HEK293 (cell line): ENCODE measurements around the gene FUBP3.

Source experiments
- HOXC10 ChIP-seq: sonication (generic); formaldehyde crosslinking; IDR thresholded peaks from 2 replicates; pipeline ENCODE4 v1.8.1; 2023; ENCODE audit warnings: mild to moderate bottlenecking, missing genetic modification reagents
- SCRT1 ChIP-seq: fragments of 450-650 bp; formaldehyde crosslinking; IDR thresholded peaks from 2 replicates; pipeline ENCODE4 v1.5.1; 2016; ENCODE audit warnings: missing biosample characterization, missing genetic modification characterization, borderline replicate concordance
- ZNF239 ChIP-seq: fragments of 450-650 bp; formaldehyde crosslinking; IDR thresholded peaks from 2 replicates; pipeline ENCODE4 v1.5.1; 2016; ENCODE audit warnings: missing biosample characterization, missing genetic modification characterization
- ZNF341 ChIP-seq: fragments of 450-650 bp; formaldehyde crosslinking; IDR thresholded peaks from 2 replicates; pipeline ENCODE4; 2016; ENCODE audit warnings: low read depth, missing biosample characterization, missing genetic modification characterization
- ZNF837 ChIP-seq: fragments of 450-650 bp; formaldehyde crosslinking; IDR thresholded peaks from 2 replicates; pipeline ENCODE4 v1.5.1; 2016; ENCODE audit warnings: missing biosample characterization, missing genetic modification characterization
- TF ChIP-seq, protein P1 (sequence below): fragments of 450-650 bp; formaldehyde crosslinking; IDR thresholded peaks from 2 replicates; pipeline ENCODE4 v1.5.1; 2017; ENCODE audit warnings: missing biosample characterization, missing genetic modification characterization
- TF ChIP-seq, protein P2 (sequence below): fragments of 450-650 bp; formaldehyde crosslinking; IDR thresholded peaks from 2 replicates; pipeline ENCODE4 v1.5.1; 2016; ENCODE audit warnings: missing biosample characterization, missing genetic modification characterization
- TF ChIP-seq, protein P3 (sequence below): fragments of 450-650 bp; formaldehyde crosslinking; IDR thresholded peaks from 2 replicates; pipeline ENCODE4 v1.5.1; 2016; ENCODE audit warnings: missing biosample characterization, missing genetic modification characterization, low read depth
- TF ChIP-seq, protein P4 (sequence below): fragments of 450-650 bp; formaldehyde crosslinking; IDR thresholded peaks from 2 replicates; pipeline ENCODE4 v1.5.1; 2016; ENCODE audit warnings: missing biosample characterization, missing genetic modification characterization
- TF ChIP-seq, protein P5 (sequence below): fragments of 450-650 bp; formaldehyde crosslinking; IDR thresholded peaks from 2 replicates; pipeline ENCODE4 v1.5.1; 2016; ENCODE audit warnings: missing biosample characterization, missing genetic modification characterization

DNA sequence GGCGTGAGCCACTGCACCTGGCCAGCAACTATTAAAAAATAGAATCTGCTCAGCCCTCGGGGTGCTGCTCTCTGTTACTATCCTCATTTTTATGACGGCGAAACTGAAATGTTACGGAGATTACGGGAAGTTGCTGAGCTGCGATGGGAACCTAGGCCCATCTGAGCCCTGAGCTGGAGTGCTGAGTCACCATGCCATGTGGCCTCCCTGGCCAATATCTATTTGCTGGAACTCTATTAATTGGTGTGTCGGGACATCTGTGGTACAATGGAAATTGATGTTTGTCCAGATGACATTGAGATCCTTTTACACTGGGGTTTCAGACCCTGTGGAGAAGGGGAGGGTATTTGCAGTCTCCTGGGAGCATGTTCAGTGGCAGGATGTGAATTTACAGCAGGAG, 93.1 kb downstream of the FUBP3 start:
- TF ChIP-seq, protein P1, sequence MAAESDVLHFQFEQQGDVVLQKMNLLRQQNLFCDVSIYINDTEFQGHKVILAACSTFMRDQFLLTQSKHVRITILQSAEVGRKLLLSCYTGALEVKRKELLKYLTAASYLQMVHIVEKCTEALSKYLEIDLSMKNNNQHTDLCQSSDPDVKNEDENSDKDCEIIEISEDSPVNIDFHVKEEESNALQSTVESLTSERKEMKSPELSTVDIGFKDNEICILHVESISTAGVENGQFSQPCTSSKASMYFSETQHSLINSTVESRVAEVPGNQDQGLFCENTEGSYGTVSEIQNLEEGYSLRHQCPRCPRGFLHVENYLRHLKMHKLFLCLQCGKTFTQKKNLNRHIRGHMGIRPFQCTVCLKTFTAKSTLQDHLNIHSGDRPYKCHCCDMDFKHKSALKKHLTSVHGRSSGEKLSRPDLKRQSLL, result no peak
- TF ChIP-seq, protein P2, sequence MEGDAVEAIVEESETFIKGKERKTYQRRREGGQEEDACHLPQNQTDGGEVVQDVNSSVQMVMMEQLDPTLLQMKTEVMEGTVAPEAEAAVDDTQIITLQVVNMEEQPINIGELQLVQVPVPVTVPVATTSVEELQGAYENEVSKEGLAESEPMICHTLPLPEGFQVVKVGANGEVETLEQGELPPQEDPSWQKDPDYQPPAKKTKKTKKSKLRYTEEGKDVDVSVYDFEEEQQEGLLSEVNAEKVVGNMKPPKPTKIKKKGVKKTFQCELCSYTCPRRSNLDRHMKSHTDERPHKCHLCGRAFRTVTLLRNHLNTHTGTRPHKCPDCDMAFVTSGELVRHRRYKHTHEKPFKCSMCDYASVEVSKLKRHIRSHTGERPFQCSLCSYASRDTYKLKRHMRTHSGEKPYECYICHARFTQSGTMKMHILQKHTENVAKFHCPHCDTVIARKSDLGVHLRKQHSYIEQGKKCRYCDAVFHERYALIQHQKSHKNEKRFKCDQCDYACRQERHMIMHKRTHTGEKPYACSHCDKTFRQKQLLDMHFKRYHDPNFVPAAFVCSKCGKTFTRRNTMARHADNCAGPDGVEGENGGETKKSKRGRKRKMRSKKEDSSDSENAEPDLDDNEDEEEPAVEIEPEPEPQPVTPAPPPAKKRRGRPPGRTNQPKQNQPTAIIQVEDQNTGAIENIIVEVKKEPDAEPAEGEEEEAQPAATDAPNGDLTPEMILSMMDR (tag by site-specific recombination), result no peak
- TF ChIP-seq ZNF239 (tag by site-specific recombination) (no peak), ZNF341 (tag by site-specific recombination) (no peak), HOXC10 (no peak), SCRT1 (tag by site-specific recombination) (no peak), ZNF837 (tag by site-specific recombination) (no peak)
- TF ChIP-seq, protein P3, sequence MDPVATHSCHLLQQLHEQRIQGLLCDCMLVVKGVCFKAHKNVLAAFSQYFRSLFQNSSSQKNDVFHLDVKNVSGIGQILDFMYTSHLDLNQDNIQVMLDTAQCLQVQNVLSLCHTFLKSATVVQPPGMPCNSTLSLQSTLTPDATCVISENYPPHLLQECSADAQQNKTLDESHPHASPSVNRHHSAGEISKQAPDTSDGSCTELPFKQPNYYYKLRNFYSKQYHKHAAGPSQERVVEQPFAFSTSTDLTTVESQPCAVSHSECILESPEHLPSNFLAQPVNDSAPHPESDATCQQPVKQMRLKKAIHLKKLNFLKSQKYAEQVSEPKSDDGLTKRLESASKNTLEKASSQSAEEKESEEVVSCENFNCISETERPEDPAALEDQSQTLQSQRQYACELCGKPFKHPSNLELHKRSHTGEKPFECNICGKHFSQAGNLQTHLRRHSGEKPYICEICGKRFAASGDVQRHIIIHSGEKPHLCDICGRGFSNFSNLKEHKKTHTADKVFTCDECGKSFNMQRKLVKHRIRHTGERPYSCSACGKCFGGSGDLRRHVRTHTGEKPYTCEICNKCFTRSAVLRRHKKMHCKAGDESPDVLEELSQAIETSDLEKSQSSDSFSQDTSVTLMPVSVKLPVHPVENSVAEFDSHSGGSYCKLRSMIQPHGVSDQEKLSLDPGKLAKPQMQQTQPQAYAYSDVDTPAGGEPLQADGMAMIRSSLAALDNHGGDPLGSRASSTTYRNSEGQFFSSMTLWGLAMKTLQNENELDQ (tag by site-specific recombination), result no peak
- TF ChIP-seq, protein P4, sequence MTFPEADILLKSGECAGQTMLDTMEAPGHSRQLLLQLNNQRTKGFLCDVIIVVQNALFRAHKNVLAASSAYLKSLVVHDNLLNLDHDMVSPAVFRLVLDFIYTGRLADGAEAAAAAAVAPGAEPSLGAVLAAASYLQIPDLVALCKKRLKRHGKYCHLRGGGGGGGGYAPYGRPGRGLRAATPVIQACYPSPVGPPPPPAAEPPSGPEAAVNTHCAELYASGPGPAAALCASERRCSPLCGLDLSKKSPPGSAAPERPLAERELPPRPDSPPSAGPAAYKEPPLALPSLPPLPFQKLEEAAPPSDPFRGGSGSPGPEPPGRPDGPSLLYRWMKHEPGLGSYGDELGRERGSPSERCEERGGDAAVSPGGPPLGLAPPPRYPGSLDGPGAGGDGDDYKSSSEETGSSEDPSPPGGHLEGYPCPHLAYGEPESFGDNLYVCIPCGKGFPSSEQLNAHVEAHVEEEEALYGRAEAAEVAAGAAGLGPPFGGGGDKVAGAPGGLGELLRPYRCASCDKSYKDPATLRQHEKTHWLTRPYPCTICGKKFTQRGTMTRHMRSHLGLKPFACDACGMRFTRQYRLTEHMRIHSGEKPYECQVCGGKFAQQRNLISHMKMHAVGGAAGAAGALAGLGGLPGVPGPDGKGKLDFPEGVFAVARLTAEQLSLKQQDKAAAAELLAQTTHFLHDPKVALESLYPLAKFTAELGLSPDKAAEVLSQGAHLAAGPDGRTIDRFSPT (tag by site-specific recombination), result no peak
- TF ChIP-seq, protein P5, sequence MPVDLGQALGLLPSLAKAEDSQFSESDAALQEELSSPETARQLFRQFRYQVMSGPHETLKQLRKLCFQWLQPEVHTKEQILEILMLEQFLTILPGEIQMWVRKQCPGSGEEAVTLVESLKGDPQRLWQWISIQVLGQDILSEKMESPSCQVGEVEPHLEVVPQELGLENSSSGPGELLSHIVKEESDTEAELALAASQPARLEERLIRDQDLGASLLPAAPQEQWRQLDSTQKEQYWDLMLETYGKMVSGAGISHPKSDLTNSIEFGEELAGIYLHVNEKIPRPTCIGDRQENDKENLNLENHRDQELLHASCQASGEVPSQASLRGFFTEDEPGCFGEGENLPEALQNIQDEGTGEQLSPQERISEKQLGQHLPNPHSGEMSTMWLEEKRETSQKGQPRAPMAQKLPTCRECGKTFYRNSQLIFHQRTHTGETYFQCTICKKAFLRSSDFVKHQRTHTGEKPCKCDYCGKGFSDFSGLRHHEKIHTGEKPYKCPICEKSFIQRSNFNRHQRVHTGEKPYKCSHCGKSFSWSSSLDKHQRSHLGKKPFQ, result no peak
